Right lobe of liver (tissue), 4 donors: ENCODE data around the gene FGGY.

Experiments
- POLR2A ChIP-seq: fragments of 450-650 bp; IDR thresholded peaks from one replicate; pipeline ENCODE4 v1.6.1; 2017; ENCODE audit warnings: antibody characterized with exemption, mild to moderate bottlenecking
- TF ChIP-seq, protein P1 (sequence below), 4 donors: fragments of 200-600 bp in 3 of 4; fragments of 450-650 bp in 1 of 4; IDR thresholded peaks; one replicate each; pipeline versions ENCODE4 v1.5.1 to v1.8.0; 2016 to 2022; ENCODE audit warnings: antibody characterized with exemption in 4 of 4, mild to moderate bottlenecking in 2 of 4
- donor health status: DM: no; HTN: no; CAD: no.
- donor health status: DM: no; HTN: no; CAD: no.
- donor health status: DM: no; HTN: yes; CAD: no.

DNA sequence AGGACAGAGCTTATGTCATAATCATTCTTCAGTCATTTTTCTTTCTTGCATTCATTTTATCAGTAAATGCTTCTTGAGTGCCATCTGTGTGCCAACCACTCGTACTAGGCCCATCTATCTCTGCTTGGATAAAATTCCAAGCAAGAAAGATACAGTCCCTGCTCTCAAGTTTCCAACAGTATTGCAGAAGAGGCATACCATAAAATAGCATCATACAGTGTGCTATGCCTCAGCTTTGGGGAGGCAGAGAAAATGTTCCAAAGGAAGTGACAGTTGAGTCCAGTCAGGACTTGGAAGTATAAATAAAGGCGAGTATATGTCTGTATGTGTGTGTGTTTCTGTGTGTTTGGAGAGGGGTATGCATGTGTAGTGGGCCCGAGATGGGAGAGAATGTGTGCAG lies 404.5 kb downstream of the FGGY start:
- no peak for TF ChIP-seq POLR2A
- TF ChIP-seq, protein P1, sequence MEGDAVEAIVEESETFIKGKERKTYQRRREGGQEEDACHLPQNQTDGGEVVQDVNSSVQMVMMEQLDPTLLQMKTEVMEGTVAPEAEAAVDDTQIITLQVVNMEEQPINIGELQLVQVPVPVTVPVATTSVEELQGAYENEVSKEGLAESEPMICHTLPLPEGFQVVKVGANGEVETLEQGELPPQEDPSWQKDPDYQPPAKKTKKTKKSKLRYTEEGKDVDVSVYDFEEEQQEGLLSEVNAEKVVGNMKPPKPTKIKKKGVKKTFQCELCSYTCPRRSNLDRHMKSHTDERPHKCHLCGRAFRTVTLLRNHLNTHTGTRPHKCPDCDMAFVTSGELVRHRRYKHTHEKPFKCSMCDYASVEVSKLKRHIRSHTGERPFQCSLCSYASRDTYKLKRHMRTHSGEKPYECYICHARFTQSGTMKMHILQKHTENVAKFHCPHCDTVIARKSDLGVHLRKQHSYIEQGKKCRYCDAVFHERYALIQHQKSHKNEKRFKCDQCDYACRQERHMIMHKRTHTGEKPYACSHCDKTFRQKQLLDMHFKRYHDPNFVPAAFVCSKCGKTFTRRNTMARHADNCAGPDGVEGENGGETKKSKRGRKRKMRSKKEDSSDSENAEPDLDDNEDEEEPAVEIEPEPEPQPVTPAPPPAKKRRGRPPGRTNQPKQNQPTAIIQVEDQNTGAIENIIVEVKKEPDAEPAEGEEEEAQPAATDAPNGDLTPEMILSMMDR (IDR thresholded peaks at IDR 0.05) = no peak
